Hepatocyte (in vitro differentiated cells): Measurements from ENCODE around the gene DENND1A.

Experiments used
- EZH2 ChIP-seq: fragments of 200-600 bp; sonication (generic); IDR thresholded peaks from 2 replicates; pipeline ENCODE4 v1.6.1; 2016; ENCODE audit warnings: antibody characterized with exemption, mild to moderate bottlenecking, borderline replicate concordance
- EZH2phosphoT487 ChIP-seq: fragments of 200-600 bp; sonication (generic); IDR thresholded peaks from one replicate; pipeline ENCODE4 v1.6.1; 2018; ENCODE audit warnings: antibody characterized with exemption, mild to moderate bottlenecking, low read depth, moderate library complexity; ENCODE audit not compliant: unreplicated experiment, severe bottlenecking
- TF ChIP-seq, protein P1 (sequence below): fragments of 200-600 bp; sonication (generic); IDR thresholded peaks from 2 replicates; pipeline ENCODE4 v1.5.1; 2016; ENCODE audit warnings: antibody characterized with exemption, mild to moderate bottlenecking; ENCODE audit not compliant: poor library complexity

GRCh38 chr9:123431581-123431980 is 498.3 kb downstream of the DENND1A start:
- TF ChIP-seq, protein P1, sequence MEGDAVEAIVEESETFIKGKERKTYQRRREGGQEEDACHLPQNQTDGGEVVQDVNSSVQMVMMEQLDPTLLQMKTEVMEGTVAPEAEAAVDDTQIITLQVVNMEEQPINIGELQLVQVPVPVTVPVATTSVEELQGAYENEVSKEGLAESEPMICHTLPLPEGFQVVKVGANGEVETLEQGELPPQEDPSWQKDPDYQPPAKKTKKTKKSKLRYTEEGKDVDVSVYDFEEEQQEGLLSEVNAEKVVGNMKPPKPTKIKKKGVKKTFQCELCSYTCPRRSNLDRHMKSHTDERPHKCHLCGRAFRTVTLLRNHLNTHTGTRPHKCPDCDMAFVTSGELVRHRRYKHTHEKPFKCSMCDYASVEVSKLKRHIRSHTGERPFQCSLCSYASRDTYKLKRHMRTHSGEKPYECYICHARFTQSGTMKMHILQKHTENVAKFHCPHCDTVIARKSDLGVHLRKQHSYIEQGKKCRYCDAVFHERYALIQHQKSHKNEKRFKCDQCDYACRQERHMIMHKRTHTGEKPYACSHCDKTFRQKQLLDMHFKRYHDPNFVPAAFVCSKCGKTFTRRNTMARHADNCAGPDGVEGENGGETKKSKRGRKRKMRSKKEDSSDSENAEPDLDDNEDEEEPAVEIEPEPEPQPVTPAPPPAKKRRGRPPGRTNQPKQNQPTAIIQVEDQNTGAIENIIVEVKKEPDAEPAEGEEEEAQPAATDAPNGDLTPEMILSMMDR = no peak
- TF ChIP-seq EZH2phosphoT487 (no peak), EZH2 (no peak)
